ENCODE measurements around the gene RNASEH2B. TPM values are rescaled to one million over a fixed set of nuclear protein-coding genes. Genes with fewer than 3 reads are reported as not detected.
A peak's percentile ranks its signal among the peaks of the same experiment; 100 is the strongest.

RNASEH2B gene
- total and polyA plus RNA-seq, 2 experiments from 2014 or later = 39.0 to 64.8 TPM

DNA sequence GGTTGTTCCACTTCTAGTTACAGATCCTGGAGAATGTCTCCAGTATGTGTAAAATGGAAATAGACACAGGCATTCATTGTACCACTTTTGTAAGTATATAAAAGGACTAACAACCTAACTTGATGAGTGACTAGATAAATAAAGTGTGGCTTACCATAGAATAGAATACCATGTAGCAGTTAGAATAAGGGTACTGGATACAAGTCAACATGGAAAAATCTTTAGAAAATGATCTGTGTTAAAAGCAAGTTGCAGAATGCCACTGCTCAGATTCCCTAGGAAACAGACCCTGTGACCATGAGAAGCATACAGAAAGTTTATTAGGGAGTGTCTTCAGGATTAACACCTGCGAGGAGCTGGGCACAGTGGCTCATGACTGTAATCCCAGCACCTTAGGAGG is 25.9 kb upstream of the RNASEH2B start (continued):
- TF ChIP-seq EZH2phosphoT487 (IDR thresholded peaks at IDR 0.05; ENCODE audit: unreplicated experiment) = no peak
- TF ChIP-seq EZH2 (IDR thresholded peaks at IDR 0.05; ENCODE audit: low read depth, unreplicated experiment) = no peak

DNA sequence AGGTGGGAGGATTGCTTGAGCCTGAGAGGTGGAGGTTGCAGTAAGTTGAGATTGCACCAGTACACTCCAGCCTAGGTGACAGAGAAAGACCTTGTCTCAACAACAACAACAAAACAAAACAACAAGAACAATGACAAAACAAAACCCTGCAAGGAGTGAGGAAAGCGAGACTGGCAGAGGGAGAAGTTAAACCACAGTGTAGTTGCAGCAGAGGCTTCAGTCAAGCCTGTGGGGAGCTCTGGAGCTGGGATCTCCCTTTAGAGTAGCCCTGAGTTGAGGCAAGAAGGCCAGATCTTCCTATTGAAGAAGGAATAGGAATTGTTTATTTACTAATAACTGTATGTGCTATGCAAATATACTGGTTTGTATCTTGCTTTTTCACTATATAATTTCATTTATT is 25.3 kb upstream of the RNASEH2B start:
- no peaks in the 10 kb centered on the region for H3F3A ChIP-seq (replicated peaks; ENCODE audit: low read depth)
- H3K4me3 ChIP-seq = no peak overlapping the region
- no peaks in the 10 kb centered on the region for H3K36me3 ChIP-seq (ENCODE audit: insufficient read depth)
- no peak overlapping the region for H3K4me2 ChIP-seq
- H3K4me3 Mint-ChIP-seq = no peak overlapping the region
- no peaks in the 10 kb centered on the region for H3K27me3 Mint-ChIP-seq (ENCODE audit: insufficient read depth, low read depth, poor library complexity)
- H4K20me1 ChIP-seq (replicated peaks; ENCODE audit: insufficient read depth) = no peaks in the 10 kb centered on the region
- no peaks in the 10 kb centered on the region for H3K79me2 ChIP-seq (replicated peaks; ENCODE audit: insufficient read depth)
- no peaks in the 10 kb centered on the region for H3K9me3 Mint-ChIP-seq
- H3K27ac ChIP-seq (ENCODE audit: low read depth) = no peak overlapping the region
- H2AFZ ChIP-seq = 0 out of 2 replicates have a peak overlapping the region, but pooled peaks have one; percentile 12
- H3K36me3 Mint-ChIP-seq (ENCODE audit: low read depth) = no peaks in the 10 kb centered on the region
- TF ChIP-seq ZNF462 (CRISPR knock-in tag; IDR thresholded peaks at IDR 0.05) = no peak
- TF ChIP-seq CREB1 (CRISPR knock-in tag; IDR thresholded peaks at IDR 0.05; ENCODE audit: low read depth) = no peak
- H3K9me2 ChIP-seq (ENCODE audit: insufficient read depth) = no peaks in the 10 kb centered on the region
- no peak for DNase-seq (ENCODE audit: low spot score)
- H3K27ac Mint-ChIP-seq = no peak overlapping the region
- ATAC-seq = no peak
- no peaks in the 10 kb centered on the region for H3K4me1 ChIP-seq (ENCODE audit: insufficient read depth)
- no peaks in the 10 kb centered on the region for H3K4me1 Mint-ChIP-seq
- H3K27me3 ChIP-seq (ENCODE audit: insufficient read depth) = no peaks in the 10 kb centered on the region

- Histone ChIP-seq H3K4me1 (ENCODE audit: insufficient read depth) (peaks cover 13% of the 10 kb centered on the region), H3K27ac (ENCODE audit: low read depth) (no peak overlapping the region), H3F3A (replicated peaks; ENCODE audit: low read depth) (no peaks in the 10 kb centered on the region), H4K20me1 (replicated peaks; ENCODE audit: insufficient read depth) (no peaks in the 10 kb centered on the region), H3K27me3 (ENCODE audit: insufficient read depth) (no peaks in the 10 kb centered on the region), H3K79me2 (replicated peaks; ENCODE audit: insufficient read depth) (no peaks in the 10 kb centered on the region), H3K9me2 (ENCODE audit: insufficient read depth) (no peaks in the 10 kb centered on the region), H3K4me3 (no peak overlapping the region), H3K4me2 (no peak overlapping the region), H2AFZ (no peak overlapping the region), H3K36me3 (ENCODE audit: insufficient read depth) (no peaks in the 10 kb centered on the region)
- H3K9me3 Mint-ChIP-seq = no peaks in the 10 kb centered on the region
- H3K4me3 Mint-ChIP-seq = no peak overlapping the region
- DNase-seq (ENCODE audit: low spot score) (no peak), ATAC-seq (no peak)
- no peaks in the 10 kb centered on the region for H3K36me3 Mint-ChIP-seq (ENCODE audit: low read depth)
- peaks cover 2% of the 10 kb centered on the region for H3K27me3 Mint-ChIP-seq (ENCODE audit: insufficient read depth, low read depth, poor library complexity)
- H3K4me1 Mint-ChIP-seq = peaks cover 9% of the 10 kb centered on the region
- no peak overlapping the region for H3K27ac Mint-ChIP-seq
- TF ChIP-seq ZNF462 (CRISPR knock-in tag; IDR thresholded peaks at IDR 0.05) = no peak
Measured at GRCh38 chr13:50887151-50887550, 22.4 kb upstream of the RNASEH2B start.

Data from GM23338 (cell line).